Adrenal gland (tissue), 19 donors: ENCODE results near the gene KLRF2. TPM values are rescaled to one million over a fixed set of nuclear protein-coding genes. Genes with fewer than 3 reads are reported as not detected.

Experiments
- DNase-seq, 7 donors: peaks; one replicate each; pipeline ENCODE4 v3.0.0-alpha.2; 2019 to 2020
- H3K27ac ChIP-seq, 5 donors: fragments of 200-600 bp; sonication (generic) in 4 of 5; 1 replicate in 3 of 5; 2 replicates in 2 of 5; pipeline versions ENCODE4 v1.5.1 to v1.8.0; 2016 to 2020; ENCODE audit warnings: mild to moderate bottlenecking in 1 of 5
- H3K27me3 ChIP-seq: fragments of 200-600 bp; 2 replicates; pipeline ENCODE4 v1.8.0; 2021
- H3K36me3 ChIP-seq, 2 donors: fragments of 200-600 bp; replicated peaks in 1 of 2; 1 replicate in 1 of 2; 2 replicates in 1 of 2; pipeline versions ENCODE4 v1.5.1 to v1.8.0; 2018 to 2022
- H3K4me1 ChIP-seq, 2 donors: fragments of 200-600 bp; replicated peaks in 1 of 2; 1 replicate in 1 of 2; 2 replicates in 1 of 2; pipeline versions ENCODE4 v1.5.1 to v1.8.0; 2018 to 2021
- H3K4me3 ChIP-seq, 4 donors: fragments of 200-600 bp; sonication (generic) in 3 of 4; one replicate each; pipeline ENCODE4 v1.5.1; 2016 to 2018
- H3K9me3 ChIP-seq, 3 donors: fragments of 200-600 bp; sonication (generic) in 1 of 3; replicated peaks in 1 of 3; 1 replicate in 2 of 3; 2 replicates in 1 of 3; pipeline versions ENCODE4 v1.5.1 to v1.8.0; 2016 to 2021
- POLR2A ChIP-seq, 2 donors: fragments of 450-650 bp; IDR thresholded peaks; one replicate each; pipeline ENCODE4 v1.6.1; 2017; ENCODE audit warnings: antibody characterized with exemption in 2 of 2, mild to moderate bottlenecking in 2 of 2, moderate library complexity in 1 of 2
- WGBS, 4 donors: extraction: QIAGEN DNeasy Blood & Tissue Kit in 2 of 4; methylation state at CpG; one replicate each; pipeline versions ENCODE4 v1.1.5 to v1.1.7; 2013 to 2017; 5-methylcytosine and 5-hydroxymethylcytosine counted together
- intact Hi-C, 2 donors: fragments of 100-400 bp; cut with DNase I; formaldehyde crosslinking; loops; one replicate each; pipeline versions ENCODE4 v1.14.1 to v1.15.0; 2022 to 2023
- long read RNA-seq, 10 donors: library from polyadenylated mRNA in 3 of 10; unstranded in 2 of 10; stranded (forward) in 1 of 10; transcript quantifications; one replicate each; pipeline ENCODE4 v2.0.0 and lab custom pipeline, GENCODE V29; 2021 to 2026
- polyA plus RNA-seq, 3 donors: library from polyadenylated mRNA; stranded (reverse); fragments of 200-250 nt in 2 of 3; fragments of 350-450 nt in 1 of 3; fragmentation: Illumina TruSeq in 1 of 3; extraction: RNeasy Lipid Tissue Mini Kit (QIAGEN cat#74804) in 1 of 3; gene quantifications; one replicate each; pipeline ENCODE4 v1.2.3, GENCODE V29; 2013 to 2014
- total RNA-seq, 9 donors: library from RNA; depleted of rRNA in 4 of 9; stranded (reverse); fragments of >200 nt in 4 of 9; fragments of 120-200 nt in 1 of 9; fragmentation: NEBNext Ultra II Directional in 1 of 9; extraction: Animal tissue kit (Norgen Biotek cat#: 25700) in 1 of 9; gene quantifications; one replicate each; pipeline versions ENCODE4 v1.1.0 to v1.2.4, GENCODE V29; 2013 to 2023
- TF ChIP-seq, protein P1 (sequence below), 6 experiments: fragments of 450-650 bp in 4 of 6; fragments of 200-600 bp in 2 of 6; sonication (generic) in 1 of 6; IDR thresholded peaks; 1 replicate in 5 of 6; 2 replicates in 1 of 6; pipeline versions ENCODE4 v1.5.1 to v1.8.0; 2016 to 2021; ENCODE audit warnings: antibody characterized with exemption in 6 of 6, mild to moderate bottlenecking in 2 of 6, moderate library complexity in 1 of 6
- donor health status: healthy with polysubstance abuse.
- donor health status: Bipolar disorder and iron deficiency.
- donor health status: DM: yes; HTN: yes; CAD: no.
- donor health status: DM: no; HTN: no; CAD: no.
- donor health status: DM: no; HTN: no; CAD: no.
- donor health status: DM: yes; HTN: yes; CAD: no.

The KLRF2 gene, protein sequence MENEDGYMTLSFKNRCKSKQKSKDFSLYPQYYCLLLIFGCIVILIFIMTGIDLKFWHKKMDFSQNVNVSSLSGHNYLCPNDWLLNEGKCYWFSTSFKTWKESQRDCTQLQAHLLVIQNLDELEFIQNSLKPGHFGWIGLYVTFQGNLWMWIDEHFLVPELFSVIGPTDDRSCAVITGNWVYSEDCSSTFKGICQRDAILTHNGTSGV
- total RNA-seq (not detected), polyA plus RNA-seq (not detected)
- long read RNA-seq, donor 1, result 0 reads
- long read RNA-seq, donor 2, result 0 reads
- long read RNA-seq, donor 3, result 0 reads
- long read RNA-seq, donor 4, result 0 reads
- long read RNA-seq, donor 5, result 0 reads
- long read RNA-seq, donor 6, result 0 reads
- long read RNA-seq, donor 7, result 0 reads
- long read RNA-seq, donor 8, result 0 reads
- long read RNA-seq, donor 9, result 0 reads
- long read RNA-seq, donor 10, result 0 reads

DNA sequence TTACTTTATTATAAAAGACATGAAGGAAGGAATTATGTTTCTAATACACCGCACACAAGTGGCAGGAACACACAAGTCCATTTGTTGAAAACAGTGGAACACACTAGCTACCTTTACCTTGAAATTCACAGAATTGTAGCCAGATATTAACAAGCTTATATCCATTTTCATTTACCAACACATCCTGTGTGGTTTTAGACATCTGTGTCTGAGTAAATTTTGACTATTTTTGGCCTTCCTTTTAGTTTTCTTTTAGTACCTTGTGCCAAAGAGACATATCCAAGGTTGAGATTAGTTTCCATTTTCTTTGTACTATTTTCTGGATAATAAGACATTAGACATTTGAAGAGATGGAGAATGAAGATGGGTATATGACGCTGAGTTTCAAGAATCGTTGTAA lies at the start of gene KLRF2:
KLRF2 (plus strand) TSS at position 244 of the 400 bp plus-strand sequence; CDS start at position 351, 107 bp downstream.
- 93 to 97% (median 94%) methylated on average over 3 of the region's 3 CpGs for WGBS, 4 donors
- no peak for TF ChIP-seq POLR2A (IDR thresholded peaks at IDR 0.05)
- TF ChIP-seq, protein P1, sequence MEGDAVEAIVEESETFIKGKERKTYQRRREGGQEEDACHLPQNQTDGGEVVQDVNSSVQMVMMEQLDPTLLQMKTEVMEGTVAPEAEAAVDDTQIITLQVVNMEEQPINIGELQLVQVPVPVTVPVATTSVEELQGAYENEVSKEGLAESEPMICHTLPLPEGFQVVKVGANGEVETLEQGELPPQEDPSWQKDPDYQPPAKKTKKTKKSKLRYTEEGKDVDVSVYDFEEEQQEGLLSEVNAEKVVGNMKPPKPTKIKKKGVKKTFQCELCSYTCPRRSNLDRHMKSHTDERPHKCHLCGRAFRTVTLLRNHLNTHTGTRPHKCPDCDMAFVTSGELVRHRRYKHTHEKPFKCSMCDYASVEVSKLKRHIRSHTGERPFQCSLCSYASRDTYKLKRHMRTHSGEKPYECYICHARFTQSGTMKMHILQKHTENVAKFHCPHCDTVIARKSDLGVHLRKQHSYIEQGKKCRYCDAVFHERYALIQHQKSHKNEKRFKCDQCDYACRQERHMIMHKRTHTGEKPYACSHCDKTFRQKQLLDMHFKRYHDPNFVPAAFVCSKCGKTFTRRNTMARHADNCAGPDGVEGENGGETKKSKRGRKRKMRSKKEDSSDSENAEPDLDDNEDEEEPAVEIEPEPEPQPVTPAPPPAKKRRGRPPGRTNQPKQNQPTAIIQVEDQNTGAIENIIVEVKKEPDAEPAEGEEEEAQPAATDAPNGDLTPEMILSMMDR (IDR thresholded peaks at IDR 0.05), result no peak
- no peak within 1 kb of the TSS for H3K27ac ChIP-seq
- H3K4me3 ChIP-seq, result no peak within 1 kb of the TSS
- intact Hi-C loops, result no loop called here
- no peaks in the 10 kb centered on the region for H3K36me3 ChIP-seq
- H3K4me1 ChIP-seq, result no peaks in the 10 kb centered on the region
- no peak for DNase-seq
- H3K9me3 ChIP-seq, result no peaks in the 10 kb centered on the region
- H3K27me3 ChIP-seq, result no peaks in the 10 kb centered on the region

DNA sequence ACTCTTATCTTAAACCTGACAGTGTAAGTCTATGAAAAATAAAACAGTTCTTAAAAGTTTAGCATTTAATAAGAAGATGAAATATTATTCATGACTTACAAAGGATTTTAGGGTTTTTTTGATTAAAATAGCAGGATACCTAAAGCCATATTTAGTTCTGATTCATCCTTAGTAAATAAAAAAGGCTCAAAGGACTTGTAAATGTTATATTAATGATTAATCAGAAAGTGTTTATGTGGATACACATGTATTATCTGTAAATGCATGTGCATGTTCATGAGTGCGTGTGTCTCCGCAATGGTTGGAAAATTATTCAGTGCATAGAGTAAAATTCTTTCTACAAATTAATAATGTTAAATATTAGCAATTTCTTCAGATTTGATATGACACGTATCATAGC lies 49.6 kb upstream of the KLRF2 start:
- Histone ChIP-seq H3K4me1 (no peaks in the 10 kb centered on the region), H3K9me3 (no peaks in the 10 kb centered on the region), H3K27me3 (no peaks in the 10 kb centered on the region), H3K36me3 (no peaks in the 10 kb centered on the region), H3K27ac (no peak overlapping the region), H3K4me3 (no peak overlapping the region)
- WGBS, 4 donors, result 59 to 61% (median 60%) methylated on average over 3 of the region's 3 CpGs
- no peak for DNase-seq
- intact Hi-C loops, result no loop called here
- no peak for TF ChIP-seq POLR2A (IDR thresholded peaks at IDR 0.05)
- TF ChIP-seq, protein P1 (IDR thresholded peaks at IDR 0.05), result no peak

DNA sequence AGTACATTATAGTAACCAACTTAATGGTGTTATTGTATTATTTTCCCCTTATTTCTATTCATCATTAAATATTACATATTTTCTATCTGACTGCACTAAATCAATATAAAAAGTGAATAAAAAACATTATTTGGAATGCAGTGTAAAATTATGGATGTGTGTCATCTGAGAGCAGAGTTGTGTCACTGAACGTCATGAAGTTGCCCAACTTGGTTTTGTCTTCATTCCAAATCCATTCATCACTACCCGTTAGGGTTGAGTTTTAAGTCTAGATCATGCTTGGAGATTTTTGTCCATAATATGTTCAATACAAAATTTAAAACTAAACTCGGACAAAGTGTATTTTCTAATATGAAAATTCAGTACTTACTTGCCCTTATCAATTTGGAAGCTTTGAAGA lies 37.9 kb upstream of the KLRF2 start:
- intact Hi-C loops, result no loop called here
- no peaks in the 10 kb centered on the region for H3K4me1 ChIP-seq
- 49 to 59% (median 54%) methylated on average over 3 of the region's 3 CpGs for WGBS, 4 donors
- no peaks in the 10 kb centered on the region for H3K27me3 ChIP-seq
- H3K9me3 ChIP-seq, result no peaks in the 10 kb centered on the region
- no peak for TF ChIP-seq POLR2A (IDR thresholded peaks at IDR 0.05)
- TF ChIP-seq, protein P1 (IDR thresholded peaks at IDR 0.05), result no peak
- H3K4me3 ChIP-seq, result no peak overlapping the region
- no peaks in the 10 kb centered on the region for H3K36me3 ChIP-seq
- no peak overlapping the region for H3K27ac ChIP-seq
- no peak for DNase-seq

DNA sequence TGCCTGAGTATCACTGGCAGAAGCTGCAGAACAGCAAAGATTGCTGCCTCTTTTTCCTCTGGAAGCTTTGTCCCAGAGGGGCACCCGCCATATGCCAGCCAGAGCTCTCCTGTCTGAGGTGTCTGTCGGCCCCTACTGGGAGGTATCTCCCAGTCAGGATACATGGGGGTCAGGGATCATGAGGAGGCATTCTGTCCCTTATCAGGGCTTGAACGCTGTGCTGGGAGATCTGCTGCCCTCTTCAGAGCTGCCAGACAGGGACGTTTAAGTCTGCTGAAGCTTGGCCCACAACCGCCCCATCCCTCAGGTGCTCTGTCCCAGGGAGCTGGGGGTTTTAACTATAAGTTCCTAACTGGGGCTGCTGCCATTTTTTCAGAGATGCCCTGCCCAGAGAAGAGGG lies 32.4 kb upstream of the KLRF2 start:
- no peak for DNase-seq
- Histone ChIP-seq H3K36me3 (no peaks in the 10 kb centered on the region), H3K4me1 (no peaks in the 10 kb centered on the region), H3K4me3 (no peak overlapping the region), H3K27ac (no peak overlapping the region), H3K27me3 (no peaks in the 10 kb centered on the region), H3K9me3 (no peaks in the 10 kb centered on the region)
- intact Hi-C loops, result no loop called here
- WGBS, 4 donors, result 50 to 78% (median 71%) methylated on average over 2 to 5 of the region's 5 CpGs
- no peak for TF ChIP-seq POLR2A (IDR thresholded peaks at IDR 0.05)
- TF ChIP-seq, protein P1 (IDR thresholded peaks at IDR 0.05), result no peak
